CD14-positive monocyte (primary cell): ENCODE measurements around the gene LFNG. TPM values are rescaled to one million over a fixed set of nuclear protein-coding genes. Genes with fewer than 3 reads are reported as not detected.
"Not testable (repeated sequence)": the region's sequence is repeated elsewhere in the genome, so short reads cannot be mapped to it uniquely, and the experiment has no call there.

Experiments used
- DNase-seq, 3 donors: peaks; one replicate each; pipeline ENCODE4 v3.0.0-alpha.2; 2011 to 2022
- H2AFZ ChIP-seq: 2 replicates; pipeline ENCODE4 v1.6.0; 2012; ENCODE audit warnings: mild to moderate bottlenecking, low read depth, low read length, inconsistent platforms; ENCODE audit not compliant: insufficient read depth, poor library complexity, severe bottlenecking
- H3K27ac ChIP-seq, 2 donors: 1 replicate in 1 of 2; 2 replicates in 1 of 2; pipeline ENCODE4 v1.5.1; 2012 to 2013; ENCODE audit warnings: low read length in 2 of 2, control low read depth in 1 of 2, inconsistent platforms in 1 of 2, low read depth in 1 of 2, mild to moderate bottlenecking in 1 of 2
- H3K27me3 ChIP-seq, 2 donors: one replicate each; pipeline versions ENCODE4 v1.6.0 to v1.6.1; 2011 to 2013; ENCODE audit warnings: low read length in 2 of 2; ENCODE audit not compliant: control insufficient read depth in 2 of 2, insufficient read depth in 2 of 2
- H3K36me3 ChIP-seq, 2 donors: replicated peaks in 1 of 2; 1 replicate in 1 of 2; 2 replicates in 1 of 2; pipeline versions ENCODE4 v1.5.1 to v1.6.1; 2012 to 2013; ENCODE audit warnings: low read length in 2 of 2, control low read depth in 1 of 2, inconsistent platforms in 1 of 2, mild to moderate bottlenecking in 1 of 2; ENCODE audit not compliant: insufficient read depth in 2 of 2, control insufficient read depth in 1 of 2
- H3K4me1 ChIP-seq, 2 donors: 1 replicate in 1 of 2; 2 replicates in 1 of 2; pipeline versions ENCODE4 v1.5.1 to v1.6.1; 2012 to 2013; ENCODE audit warnings: low read length in 2 of 2, control low read depth in 1 of 2, inconsistent platforms in 1 of 2, mild to moderate bottlenecking in 1 of 2, moderate library complexity in 1 of 2; ENCODE audit not compliant: insufficient read depth in 2 of 2, control insufficient read depth in 1 of 2
- H3K4me2 ChIP-seq: replicated peaks from 2 replicates; pipeline ENCODE3; 2012; ENCODE audit warnings: low read length, moderate library complexity, mild to moderate bottlenecking; ENCODE audit not compliant: poor library complexity, severe bottlenecking; ENCODE audit errors: extremely low read depth
- H3K4me3 ChIP-seq, 3 experiments: fragments of 200-600 bp in 1 of 3; sonication (generic) in 1 of 3; replicated peaks in 1 of 3; 1 replicate in 2 of 3; 2 replicates in 1 of 3; pipeline ENCODE4 v1.5.1; 2011 to 2013; ENCODE audit warnings: low read length in 3 of 3, mild to moderate bottlenecking in 3 of 3, control low read depth in 2 of 3, low read depth in 2 of 3, inconsistent platforms in 1 of 3, moderate library complexity in 1 of 3
- H3K79me2 ChIP-seq: 2 replicates; pipeline ENCODE4 v1.6.0; 2012; ENCODE audit warnings: mild to moderate bottlenecking, control low read depth, inconsistent platforms, low read length, moderate library complexity; ENCODE audit not compliant: insufficient read depth
- H3K9ac ChIP-seq: 2 replicates; pipeline ENCODE4 v1.6.0; 2017; ENCODE audit warnings: low read length, mild to moderate bottlenecking; ENCODE audit not compliant: insufficient read depth, poor library complexity, severe bottlenecking
- H3K9me3 ChIP-seq, 2 donors: replicated peaks in 1 of 2; 1 replicate in 1 of 2; 2 replicates in 1 of 2; pipeline versions ENCODE4 v1.5.1 to v1.6.1; 2012 to 2013; ENCODE audit warnings: low read length in 2 of 2, control low read depth in 1 of 2; ENCODE audit not compliant: control insufficient read depth in 1 of 2, insufficient read depth in 1 of 2
- H4K20me1 ChIP-seq: 2 replicates; pipeline ENCODE4 v1.6.0; 2012; ENCODE audit warnings: mild to moderate bottlenecking, low read length, control low read depth, moderate library complexity; ENCODE audit not compliant: insufficient read depth
- H3K27ac Mint-ChIP-seq, 7 donors: one replicate each; pipeline ENCODE4 v1.8.0; 2020; ENCODE audit warnings: mild to moderate bottlenecking in 7 of 7, mixed read lengths in 7 of 7, moderate library complexity in 6 of 7, inconsistent platforms in 2 of 7
- H3K27me3 Mint-ChIP-seq, 3 donors: one replicate each; pipeline ENCODE4 v1.8.0; 2021 to 2022; ENCODE audit warnings: low read depth in 3 of 3, mild to moderate bottlenecking in 3 of 3, mixed read lengths in 3 of 3, moderate library complexity in 3 of 3, inconsistent platforms in 1 of 3
- H3K36me3 Mint-ChIP-seq, 2 donors: one replicate each; pipeline ENCODE4 v1.8.0; 2020; ENCODE audit warnings: mixed read lengths in 2 of 2, inconsistent platforms in 1 of 2, mild to moderate bottlenecking in 1 of 2
- H3K4me1 Mint-ChIP-seq: one replicate; pipeline ENCODE4 v1.8.0; 2020; ENCODE audit warnings: mild to moderate bottlenecking, mixed read lengths
- H3K4me3 Mint-ChIP-seq, 2 donors: one replicate each; pipeline ENCODE4 v1.8.0; 2020; ENCODE audit warnings: mild to moderate bottlenecking in 2 of 2, mixed read lengths in 2 of 2, moderate library complexity in 1 of 2
- H3K9me3 Mint-ChIP-seq, 7 donors: one replicate each; pipeline ENCODE4 v1.8.0; 2020 to 2022; ENCODE audit warnings: mixed read lengths in 7 of 7, mild to moderate bottlenecking in 6 of 7, moderate library complexity in 6 of 7, inconsistent platforms in 2 of 7
- WGBS: methylation state at CpG from one replicate; pipeline ENCODE4 v1.1.5; 2013; ENCODE audit warnings: missing lambda C conversion rate; ENCODE audit not compliant: insufficient coverage; 5-methylcytosine and 5-hydroxymethylcytosine counted together
- intact Hi-C, 2 donors: fragments of 100-400 bp; cut with micrococcal nuclease; formaldehyde crosslinking; loops; one replicate each; pipeline versions ENCODE4 v1.15.0 to v1.15.1; 2023
- polyA plus RNA-seq, 3 donors: library from polyadenylated mRNA; depleted of rRNA in 1 of 3; unstranded in 2 of 3; stranded (reverse) in 1 of 3; fragments of 300-500 nt in 2 of 3; fragments of >200 nt in 1 of 3; fragmentation: Illumina TruSeq in 2 of 3; gene quantifications; 1 replicate in 2 of 3; 2 replicates in 1 of 3; pipeline ENCODE4 v1.2.3, GENCODE V29; 2012 to 2021
- TF ChIP-seq, protein P1 (sequence below): fragments of 200-600 bp; IDR thresholded peaks from one replicate; pipeline ENCODE4 v1.8.0; 2022; ENCODE audit warnings: antibody characterized with exemption, mild to moderate bottlenecking

LFNG gene
- polyA plus RNA-seq, 3 donors: 1.9 to 121 (median 2.2) TPM

DNA sequence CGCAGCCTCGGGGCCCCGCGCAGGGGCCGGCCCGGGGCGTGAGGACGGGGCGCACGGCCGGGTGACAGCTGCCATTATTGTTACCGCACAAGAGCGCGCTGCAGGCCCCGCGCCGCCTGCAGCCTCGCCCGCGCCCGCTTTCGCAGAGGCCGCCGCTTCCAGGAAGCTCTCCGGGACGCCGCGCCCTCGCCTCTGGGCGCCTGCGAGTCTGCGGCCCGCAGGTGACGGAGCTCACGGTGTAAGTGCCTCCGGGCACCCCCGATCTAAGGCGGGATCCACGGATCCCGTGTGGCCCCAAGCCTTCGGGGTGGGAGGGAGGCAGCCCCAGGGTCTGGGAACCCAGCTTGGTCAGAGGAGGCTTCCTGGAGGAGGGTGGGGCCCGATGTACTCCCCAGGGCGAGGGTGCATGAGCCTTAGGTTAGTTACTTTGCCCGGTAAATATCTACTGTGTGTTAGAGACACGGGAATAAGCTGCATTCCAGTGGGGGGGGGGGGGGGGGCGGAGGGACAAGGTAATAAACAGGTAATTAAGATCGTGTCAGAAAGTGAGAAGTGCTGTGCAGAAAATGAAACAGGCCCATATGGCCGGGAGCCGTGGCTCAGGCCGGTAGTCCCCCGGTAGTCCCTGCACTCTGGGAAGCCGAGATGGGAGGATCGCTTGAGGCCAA is 39.8 kb downstream of the LFNG start:
- Histone ChIP-seq H3K4me3 (peak overlapping the region; percentile 74 to 96 (median 92)), H3K36me3 (no peaks in the 10 kb centered on the region), H3K27me3 (no peaks in the 10 kb centered on the region), H3K79me2 (peaks cover 34% of the 10 kb centered on the region), H3K9ac (peak overlapping the region; percentile 73), H3K27ac (peak overlapping the region in 1 of 2 donors; percentile 48), H3K9me3 (no peaks in the 10 kb centered on the region), H2AFZ (peak overlapping the region; percentile 81), H3K4me2 (peak overlapping the region; percentile 91), H3K4me1 (peaks cover 44 to 50% of the 10 kb centered on the region in 2 donors), H4K20me1 (peaks cover 11% of the 10 kb centered on the region)
- Mint-ChIP-seq H3K9me3 (peaks cover 0 to 2% (median 0%) of the 10 kb centered on the region in 7 donors), H3K27me3 (no peaks in the 10 kb centered on the region), H3K4me1 (peaks cover 37% of the 10 kb centered on the region), H3K4me3 (peak overlapping the region; percentile 79), H3K36me3 (peaks cover 4 to 9% of the 10 kb centered on the region in 2 donors), H3K27ac (peak overlapping the region in 2 of 7 donors; percentile 33 to 41)
- intact Hi-C loops: loop anchor here (5.0 to 10.0 kb wide), 3 partner anchors 37 to 85 kb away; partner anchors contain the start of genes GRIFIN (in 1 of the 2) and TTYH3 (in 1 of the 2)
- TF ChIP-seq, protein P1, sequence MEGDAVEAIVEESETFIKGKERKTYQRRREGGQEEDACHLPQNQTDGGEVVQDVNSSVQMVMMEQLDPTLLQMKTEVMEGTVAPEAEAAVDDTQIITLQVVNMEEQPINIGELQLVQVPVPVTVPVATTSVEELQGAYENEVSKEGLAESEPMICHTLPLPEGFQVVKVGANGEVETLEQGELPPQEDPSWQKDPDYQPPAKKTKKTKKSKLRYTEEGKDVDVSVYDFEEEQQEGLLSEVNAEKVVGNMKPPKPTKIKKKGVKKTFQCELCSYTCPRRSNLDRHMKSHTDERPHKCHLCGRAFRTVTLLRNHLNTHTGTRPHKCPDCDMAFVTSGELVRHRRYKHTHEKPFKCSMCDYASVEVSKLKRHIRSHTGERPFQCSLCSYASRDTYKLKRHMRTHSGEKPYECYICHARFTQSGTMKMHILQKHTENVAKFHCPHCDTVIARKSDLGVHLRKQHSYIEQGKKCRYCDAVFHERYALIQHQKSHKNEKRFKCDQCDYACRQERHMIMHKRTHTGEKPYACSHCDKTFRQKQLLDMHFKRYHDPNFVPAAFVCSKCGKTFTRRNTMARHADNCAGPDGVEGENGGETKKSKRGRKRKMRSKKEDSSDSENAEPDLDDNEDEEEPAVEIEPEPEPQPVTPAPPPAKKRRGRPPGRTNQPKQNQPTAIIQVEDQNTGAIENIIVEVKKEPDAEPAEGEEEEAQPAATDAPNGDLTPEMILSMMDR: no peak
- DNase-seq: no peak
- 8% methylated on average over 46 of the region's 53 CpGs for WGBS

DNA sequence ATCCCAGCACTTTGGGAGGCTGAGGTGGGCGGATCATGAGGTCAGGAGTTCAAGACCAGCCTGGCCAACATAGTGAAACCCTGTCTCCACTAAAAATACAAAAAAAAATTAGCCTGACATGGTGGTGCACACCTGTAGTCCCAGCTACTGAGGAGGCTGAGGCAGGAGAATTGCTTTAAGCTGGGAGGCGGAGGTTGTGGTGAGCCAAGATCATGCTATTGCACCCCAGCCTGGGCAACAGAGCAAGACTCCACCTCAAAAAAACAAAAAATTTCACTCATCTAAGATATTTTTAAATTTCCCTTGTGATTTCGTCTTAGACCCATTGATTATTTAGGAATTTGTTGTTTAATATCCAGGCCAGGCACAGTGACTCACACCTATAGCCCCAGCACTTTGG is 44.4 kb downstream of the LFNG start:
- H3K4me3 Mint-ChIP-seq, H3K27ac ChIP-seq, DNase-seq, H3K9me3 ChIP-seq, H3K27ac Mint-ChIP-seq, H3K9ac ChIP-seq, H3K4me3 ChIP-seq, H3K4me2 ChIP-seq, H2AFZ ChIP-seq, H3K36me3 ChIP-seq, H3K9me3 Mint-ChIP-seq, H3K27me3 Mint-ChIP-seq, H3K27me3 ChIP-seq: not testable (repeated sequence)
- Histone ChIP-seq H4K20me1 (peaks cover 10% of the 10 kb centered on the region), H3K4me1 (peaks cover 20 to 21% of the 10 kb centered on the region in 2 donors), H3K79me2 (peaks cover 26% of the 10 kb centered on the region)
- peaks cover 22 to 32% of the 10 kb centered on the region in 2 donors for H3K36me3 Mint-ChIP-seq
- whole genome bisulfite sequencing: no CpG with 5 or more reads among the region's 3 CpGs
- intact Hi-C loops: loop anchor here (5.0 to 10.0 kb wide), 2 partner anchors 43 to 89 kb away; partner anchors contain the start of gene GRIFIN (in 1 of the 2)
- H3K4me1 Mint-ChIP-seq: peaks cover 20% of the 10 kb centered on the region
